HepG2 (cell line): ENCODE measurements around the gene ABCA4. TPM values are rescaled to one million over a fixed set of nuclear protein-coding genes. Genes with fewer than 3 reads are reported as not detected.

Source experiments
- ATAC-seq: fragments of 200-7000 bp; cut with Tn5 transposase; 3 replicates; pipeline ENCODE4 v1.9.1; 2020; ENCODE audit warnings: mild to moderate bottlenecking, moderate library complexity
- BruUV-seq: library from RNA; stranded (reverse); fragments of 400-500 nt; replicated peaks from 2 replicates; lab custom pipeline; 2021; lab: Mats Ljungman, UMichigan
- CTCF ChIA-PET: fragments of 300-600 bp; formaldehyde crosslinking; extraction: SDS; loops from one replicate; lab custom pipeline; 2021; ENCODE audit warnings: low total read pairs, inconsistent platforms, low intra/inter-chr PET ratio; lab: Yijun Ruan, JAX
- POLR2A ChIA-PET: fragments of 350-600 bp; sonication (Branson Sonifier 250); formaldehyde crosslinking; loops from one replicate; lab custom pipeline; 2020; ENCODE audit warnings: antibody characterized with exemption, inconsistent platforms; lab: Yijun Ruan, JAX
- DNase-seq: peaks from one replicate; pipeline ENCODE4 v3.0.0-alpha.2; 2015; ENCODE audit warnings: low spot score
- FAIRE-seq: peaks from 3 replicates; lab custom pipeline; 2011; peaks lifted over from hg19 to GRCh38; lab: Jason Lieb, UNC
- H2AFZ ChIP-seq: one replicate; pipeline ENCODE4 v1.6.1; 2011; ENCODE audit warnings: low read length, inconsistent platforms
- H3K27ac ChIP-seq: fragments of 300-600 bp; 3 replicates; pipeline ENCODE4 v1.8.0; 2011; ENCODE audit warnings: mixed run types, mild to moderate bottlenecking, mixed read lengths, low read length, inconsistent platforms; ENCODE audit not compliant: insufficient read depth; ENCODE audit errors: extremely low read length
- H3K27me3 ChIP-seq, 2 experiments: fragments of 200-600 bp in 1 of 2; 2 replicates in 1 of 2; 3 replicates in 1 of 2; pipeline versions ENCODE4 v1.6.0 to v1.8.0; 2011; ENCODE audit warnings: low read length in 2 of 2, mild to moderate bottlenecking in 2 of 2, moderate library complexity in 2 of 2, inconsistent platforms in 1 of 2; ENCODE audit not compliant: insufficient read depth in 2 of 2, control insufficient read depth in 1 of 2
- H3K36me3 ChIP-seq, 2 experiments: fragments of 200-600 bp in 1 of 2; replicated peaks in 1 of 2; 2 replicates in 1 of 2; 3 replicates in 1 of 2; pipeline versions ENCODE4 v1.5.1 to v1.8.0; 2011; ENCODE audit warnings: low read length in 2 of 2, inconsistent platforms in 1 of 2; ENCODE audit not compliant: insufficient read depth in 2 of 2, control insufficient read depth in 1 of 2
- H3K4me1 ChIP-seq: 2 replicates; pipeline ENCODE4 v1.5.1; 2012; ENCODE audit warnings: low read length, inconsistent platforms; ENCODE audit not compliant: insufficient read depth
- H3K4me2 ChIP-seq: 2 replicates; pipeline ENCODE4 v1.6.0; 2011; ENCODE audit warnings: low read depth, low read length, inconsistent platforms
- H3K4me3 ChIP-seq, 3 experiments: fragments of 200-600 bp in 1 of 3; sonication (generic), shearing (Covaris generic) in 1 of 3; replicated peaks in 1 of 3; 2 replicates each; pipeline ENCODE4 v1.5.1; 2011 to 2016; ENCODE audit warnings: low read length in 3 of 3, inconsistent platforms in 2 of 3, low read depth in 2 of 3, mild to moderate bottlenecking in 2 of 3, control low read depth in 1 of 3, mixed read lengths in 1 of 3; ENCODE audit not compliant: insufficient read depth in 1 of 3
- H3K79me2 ChIP-seq: one replicate; pipeline ENCODE4 v1.6.1; 2011; ENCODE audit warnings: low read length, inconsistent platforms; ENCODE audit not compliant: insufficient read depth
- H3K9ac ChIP-seq: 2 replicates; pipeline ENCODE4 v1.6.0; 2011; ENCODE audit warnings: mild to moderate bottlenecking, low read depth, low read length, inconsistent platforms; ENCODE audit not compliant: insufficient read depth
- H3K9me3 ChIP-seq: 2 replicates; pipeline ENCODE4 v1.5.1; 2012; ENCODE audit warnings: mild to moderate bottlenecking, low read length
- H4K20me1 ChIP-seq: 2 replicates; pipeline ENCODE4 v1.6.0; 2011; ENCODE audit warnings: inconsistent platforms, mild to moderate bottlenecking, low read length, moderate library complexity; ENCODE audit not compliant: insufficient read depth
- BRCA1 ChIP-seq: sonication (generic); formaldehyde crosslinking; IDR thresholded peaks from 2 replicates; pipeline ENCODE4 v1.4.0; 2020; ENCODE audit warnings: missing genetic modification reagents
- ELF1 ChIP-seq: sonication (generic); formaldehyde crosslinking; IDR thresholded peaks from 2 replicates; pipeline ENCODE4 v1.4.0; 2020; ENCODE audit warnings: missing genetic modification reagents
- ETV6 ChIP-seq: sonication (generic); formaldehyde crosslinking; conservative IDR thresholded peaks from 2 replicates; pipeline ENCODE4 v1.4.0; 2020; ENCODE audit warnings: missing genetic modification reagents
- GFI1 ChIP-seq: sonication (generic); formaldehyde crosslinking; IDR thresholded peaks from 2 replicates; pipeline ENCODE4 v1.5.0; 2020; ENCODE audit warnings: missing genetic modification reagents, mild to moderate bottlenecking, borderline replicate concordance
- HOXA3 ChIP-seq: sonication (generic); formaldehyde crosslinking; IDR thresholded peaks from 2 replicates; pipeline ENCODE4 v1.5.0; 2020; ENCODE audit warnings: missing genetic modification reagents
- MEIS1 ChIP-seq: sonication (generic); formaldehyde crosslinking; IDR thresholded peaks from 2 replicates; pipeline ENCODE4 v1.9.0; 2021; ENCODE audit warnings: mild to moderate bottlenecking, missing genetic modification reagents, moderate library complexity, borderline replicate concordance
- MNT ChIP-seq: fragments of 450-650 bp; IDR thresholded peaks from 2 replicates; pipeline ENCODE4 v1.6.1; 2016
- SMARCC2 ChIP-seq: fragments of 450-650 bp; IDR thresholded peaks from 2 replicates; pipeline ENCODE4 v1.6.1; 2017; ENCODE audit warnings: antibody characterized with exemption, mild to moderate bottlenecking
- ZBTB33 ChIP-seq: sonication (generic); formaldehyde crosslinking; IDR thresholded peaks from 2 replicates; pipeline ENCODE4 v1.4.0; 2020; ENCODE audit warnings: missing genetic modification reagents
- ZBTB4 ChIP-seq: sonication (generic); formaldehyde crosslinking; IDR thresholded peaks from 2 replicates; pipeline ENCODE4 v1.4.0; 2020; ENCODE audit warnings: missing genetic modification reagents, mild to moderate bottlenecking, borderline replicate concordance
- ZNF331 ChIP-seq: sonication (generic); formaldehyde crosslinking; IDR thresholded peaks from 2 replicates; pipeline ENCODE4 v1.4.0; 2020; ENCODE audit warnings: missing genetic modification reagents
- ZNF350 ChIP-seq: sonication (generic); formaldehyde crosslinking; IDR thresholded peaks from 2 replicates; pipeline ENCODE4 v1.4.0; 2020; ENCODE audit warnings: mild to moderate bottlenecking, low read depth, missing genetic modification reagents, borderline replicate concordance
- WGBS: methylation state at CpG from one replicate; pipeline ENCODE4 v1.1.6; 2017; ENCODE audit warnings: low lambda C conversion rate; 5-methylcytosine and 5-hydroxymethylcytosine counted together
- in situ Hi-C: cut with HindIII; loops from 2 replicates; pipeline ENCODE4 v1.10.0; 2017; ENCODE audit warnings: low pct_unique_long_range_greater_than_20kb; ENCODE audit not compliant: extremely low pct_ligation_motif_present
- intact Hi-C: fragments of 100-400 bp; cut with micrococcal nuclease; formaldehyde crosslinking; loops from one replicate; pipeline ENCODE4 v1.10.0; 2022; ENCODE audit not compliant: unreplicated experiment
- polyA plus RNA-seq, 8 experiments: library from polyadenylated mRNA; depleted of rRNA in 3 of 8; stranded (reverse) in 7 of 8; unstranded in 1 of 8; fragments of >200 nt; fragmentation: Illumina TruSeq in 4 of 8; extraction: Trizol in 4 of 8; gene quantifications; 2 replicates each; pipeline versions ENCODE4 v1.2.1 to v1.2.3, GENCODE V29; 2011 to 2016; ENCODE audit warnings: low read depth in 4 of 8, missing spikeins in 1 of 8, mixed read lengths in 1 of 8; ENCODE audit not compliant: insufficient read depth in 1 of 8
- total RNA-seq, 5 experiments: library from RNA; depleted of rRNA; stranded (reverse); fragments of >200 nt; fragmentation: Illumina TruSeq; extraction: Trizol; gene quantifications; 2 replicates each; pipeline ENCODE4 v1.2.3, GENCODE V29; 2016; ENCODE audit warnings: low read depth in 1 of 5

Gene ABCA4
- total and polyA plus RNA-seq, 2 of the 13 experiments (the other 11 are each of a cell fraction or from before 2014, with no cell fraction given), result 0.24 to 0.67 TPM

GRCh38 chr1:94104127-94104684 is 16.7 kb downstream of the ABCA4 start:
- Histone ChIP-seq H3K4me2 (no peak overlapping the region), H3K27me3 (peaks cover 2 to 29% of the 10 kb centered on the region in 2 experiments; a peak in 4 of 5 replicates), H3K27ac (no peak overlapping the region), H3K9me3 (no peaks in the 10 kb centered on the region), H3K79me2 (no peaks in the 10 kb centered on the region), H3K4me1 (peaks cover 52% of the 10 kb centered on the region), H3K9ac (no peak overlapping the region), H3K36me3 (no peaks in the 10 kb centered on the region), H4K20me1 (no peaks in the 10 kb centered on the region), H3K4me3 (no peak overlapping the region), H2AFZ (no peak overlapping the region)
- TF ChIP-seq MNT (no peak), BRCA1 (CRISPR knock-in tag) (no peak), HOXA3 (CRISPR knock-in tag) (no peak), MEIS1 (CRISPR knock-in tag) (no peak), ETV6 (CRISPR knock-in tag) (no peak)
- DNase-seq, result no peak
- ChIA-PET CTCF (no interaction called here), POLR2A (interaction anchor here (1.3 kb wide), 1 partner anchor 22 kb away, joined by 3 read pairs; no protein-coding TSS in a partner anchor)
- no peak for FAIRE-seq
- ATAC-seq, result no peak
- WGBS, result 74% methylated on average over 9 of the region's 9 CpGs
- in situ Hi-C loops (no loop called here), intact Hi-C loops (no loop called here)
- no TSS peak for BruUV-seq

- 61% methylated on average over 4 of the region's 4 CpGs for WGBS
- no peaks in the 10 kb centered on the region for H3K79me2 ChIP-seq
- intact Hi-C loops, result no loop called here
- H3K4me3 ChIP-seq, result no peak overlapping the region
- no peak overlapping the region for H3K4me2 ChIP-seq
- no peak overlapping the region for H3K27ac ChIP-seq
- in situ Hi-C loops, result no loop called here
- no peaks in the 10 kb centered on the region for H3K36me3 ChIP-seq
- peaks cover 58% of the 10 kb centered on the region for H3K4me1 ChIP-seq
- ATAC-seq (no peak), DNase-seq (no peak), FAIRE-seq (no peak)
- H3K9ac ChIP-seq, result no peak overlapping the region
- H3K27me3 ChIP-seq, result peaks cover 2 to 25% of the 10 kb centered on the region in 2 experiments; a peak in 4 of 5 replicates
- H3K9me3 ChIP-seq, result no peaks in the 10 kb centered on the region
- no TSS peak for BruUV-seq
- H2AFZ ChIP-seq, result no peak overlapping the region
- ChIA-PET POLR2A (no interaction called here), CTCF (no interaction called here)
- H4K20me1 ChIP-seq, result no peaks in the 10 kb centered on the region
- no peak for TF ChIP-seq ZNF350 (CRISPR knock-in tag)
- no peak for TF ChIP-seq ZNF331
- no peak for TF ChIP-seq GFI1 (CRISPR knock-in tag)
- TF ChIP-seq SMARCC2, result no peak
- TF ChIP-seq ELF1, result no peak
- no peak for TF ChIP-seq ZBTB33 (CRISPR knock-in tag)
- TF ChIP-seq ZBTB4, result no peak
Observed at GRCh38 chr1:94103608-94104007, 17.3 kb downstream of the ABCA4 start.
